Keratinocyte (primary cell): Measurements from ENCODE around the gene VAV1.

ENCODE experiments used
- EZH2 ChIP-seq: IDR thresholded peaks from one replicate; pipeline ENCODE4 v1.6.1; 2012; ENCODE audit warnings: inconsistent platforms, mild to moderate bottlenecking, low read length, moderate library complexity
- TF ChIP-seq, protein P1 (sequence below), 3 experiments: IDR thresholded peaks in 1 of 3; conservative IDR thresholded peaks in 1 of 3; optimal IDR thresholded peaks in 1 of 3; 2 replicates in 2 of 3; 3 replicates in 1 of 3; pipeline versions ENCODE3 to v1.5.1; 2011; ENCODE audit warnings: low read length in 3 of 3, mild to moderate bottlenecking in 3 of 3, moderate library complexity in 2 of 3, control low read depth in 1 of 3, inconsistent platforms in 1 of 3; ENCODE audit not compliant: insufficient read depth in 2 of 3; ENCODE audit errors: extremely low read depth in 1 of 3

- TF ChIP-seq, protein P1, sequence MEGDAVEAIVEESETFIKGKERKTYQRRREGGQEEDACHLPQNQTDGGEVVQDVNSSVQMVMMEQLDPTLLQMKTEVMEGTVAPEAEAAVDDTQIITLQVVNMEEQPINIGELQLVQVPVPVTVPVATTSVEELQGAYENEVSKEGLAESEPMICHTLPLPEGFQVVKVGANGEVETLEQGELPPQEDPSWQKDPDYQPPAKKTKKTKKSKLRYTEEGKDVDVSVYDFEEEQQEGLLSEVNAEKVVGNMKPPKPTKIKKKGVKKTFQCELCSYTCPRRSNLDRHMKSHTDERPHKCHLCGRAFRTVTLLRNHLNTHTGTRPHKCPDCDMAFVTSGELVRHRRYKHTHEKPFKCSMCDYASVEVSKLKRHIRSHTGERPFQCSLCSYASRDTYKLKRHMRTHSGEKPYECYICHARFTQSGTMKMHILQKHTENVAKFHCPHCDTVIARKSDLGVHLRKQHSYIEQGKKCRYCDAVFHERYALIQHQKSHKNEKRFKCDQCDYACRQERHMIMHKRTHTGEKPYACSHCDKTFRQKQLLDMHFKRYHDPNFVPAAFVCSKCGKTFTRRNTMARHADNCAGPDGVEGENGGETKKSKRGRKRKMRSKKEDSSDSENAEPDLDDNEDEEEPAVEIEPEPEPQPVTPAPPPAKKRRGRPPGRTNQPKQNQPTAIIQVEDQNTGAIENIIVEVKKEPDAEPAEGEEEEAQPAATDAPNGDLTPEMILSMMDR (optimal IDR thresholded peaks at IDR 0.05 in 1 of 3, IDR thresholded peaks at IDR 0.05 in 1 of 3, conservative IDR thresholded peaks at IDR 0.05 in 1 of 3; ENCODE audit: extremely low read depth in 1 of 3, insufficient read depth in 2 of 3, low read length in 3 of 3) = no peak
- TF ChIP-seq EZH2 = no peak
Measured at GRCh38 chr19:6834433-6834832, 61.9 kb downstream of the VAV1 start.
